Measurements from ENCODE around the gene NR3C2. TPM values are rescaled to one million over a fixed set of nuclear protein-coding genes. Genes with fewer than 3 reads are reported as not detected.

Gene NR3C2
- total and polyA plus RNA-seq, 10 of the 15 experiments (the other 5 are each of a cell fraction or from before 2014, with no cell fraction given): 0.05 to 0.11 (median 0.08) TPM; not detected in 4

DNA sequence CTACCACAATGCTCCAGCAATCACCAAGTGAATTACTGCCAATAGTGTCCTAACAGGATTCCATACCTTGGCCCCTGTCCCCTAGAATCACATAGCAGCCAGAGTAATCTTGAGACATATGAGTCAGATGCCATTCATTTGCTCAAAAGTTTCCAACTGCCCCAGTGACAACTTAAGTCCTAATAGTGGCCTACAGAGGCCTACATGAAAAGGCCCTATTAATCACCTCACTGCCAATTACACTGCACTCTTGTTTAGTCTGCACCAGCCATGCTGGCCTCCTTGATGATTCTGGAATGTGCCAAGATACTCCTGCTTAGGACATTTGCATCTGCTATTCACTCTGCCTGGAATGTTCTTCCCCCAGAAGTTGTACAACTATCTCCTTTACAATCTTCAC is 130.7 kb downstream of the NR3C2 start:
- FAIRE-seq: no peak
- in situ Hi-C loops (cut with MboI) (no loop called here), intact Hi-C loops (cut with micrococcal nuclease; ENCODE audit: unreplicated experiment) (no loop called here)
- no peaks in the 10 kb centered on the region for H3K36me3 ChIP-seq (ENCODE audit: control insufficient read depth in 2 of 2, insufficient read depth in 2 of 2, low read length in 1 of 2)
- ChIA-PET SMC1A (ENCODE audit: uncharacterized antibody, unreplicated experiment) (no interaction called here), POLR2A (no interaction called here), RAD21 (ENCODE audit: unreplicated experiment) (no interaction called here), CTCF (no interaction called here)
- H3K4me1 ChIP-seq (ENCODE audit: control insufficient read depth, insufficient read depth, low read length): no peaks in the 10 kb centered on the region
- ATAC-seq: no peak
- BruUV-seq (replicated peaks): no TSS peak
- no peaks in the 10 kb centered on the region for H3K79me2 ChIP-seq (ENCODE audit: control insufficient read depth, insufficient read depth, low read length)
- TF ChIP-seq, protein P1, sequence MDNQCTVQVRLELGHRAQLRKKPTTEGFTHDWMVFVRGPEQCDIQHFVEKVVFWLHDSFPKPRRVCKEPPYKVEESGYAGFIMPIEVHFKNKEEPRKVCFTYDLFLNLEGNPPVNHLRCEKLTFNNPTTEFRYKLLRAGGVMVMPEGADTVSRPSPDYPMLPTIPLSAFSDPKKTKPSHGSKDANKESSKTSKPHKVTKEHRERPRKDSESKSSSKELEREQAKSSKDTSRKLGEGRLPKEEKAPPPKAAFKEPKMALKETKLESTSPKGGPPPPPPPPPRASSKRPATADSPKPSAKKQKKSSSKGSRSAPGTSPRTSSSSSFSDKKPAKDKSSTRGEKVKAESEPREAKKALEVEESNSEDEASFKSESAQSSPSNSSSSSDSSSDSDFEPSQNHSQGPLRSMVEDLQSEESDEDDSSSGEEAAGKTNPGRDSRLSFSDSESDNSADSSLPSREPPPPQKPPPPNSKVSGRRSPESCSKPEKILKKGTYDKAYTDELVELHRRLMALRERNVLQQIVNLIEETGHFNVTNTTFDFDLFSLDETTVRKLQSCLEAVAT (IDR thresholded peaks at IDR 0.05): no peak
- TF ChIP-seq ZNF622 (IDR thresholded peaks at IDR 0.05): no peak
- TF ChIP-seq NR2C2 (IDR thresholded peaks at IDR 0.05; ENCODE audit: borderline replicate concordance, control insufficient read depth, insufficient read length, low read depth): no peak
- H3K27me3 ChIP-seq (replicated peaks in 1 of 2; ENCODE audit: control insufficient read depth in 2 of 2, insufficient read depth in 2 of 2, low read length in 1 of 2): no peaks in the 10 kb centered on the region
- H2AFZ ChIP-seq (ENCODE audit: control insufficient read depth, low read depth, low read length): no peak overlapping the region
- DNase-seq (ENCODE audit: low read depth, low spot score): no peak
- H3K9ac ChIP-seq (ENCODE audit: control insufficient read depth, insufficient read depth, low read length): no peak overlapping the region
- no peak overlapping the region for H3K27ac ChIP-seq (ENCODE audit: control insufficient read depth, insufficient read depth)
- H4K20me1 ChIP-seq (ENCODE audit: control insufficient read depth, insufficient read depth): no peaks in the 10 kb centered on the region
- no peak overlapping the region for H3K4me2 ChIP-seq (ENCODE audit: control insufficient read depth, insufficient read depth)
- no peaks in the 10 kb centered on the region for H3K9me3 ChIP-seq (replicated peaks; ENCODE audit: control insufficient read depth, insufficient read depth, low read length)
- H3K4me3 ChIP-seq: no peak overlapping the region

DNA sequence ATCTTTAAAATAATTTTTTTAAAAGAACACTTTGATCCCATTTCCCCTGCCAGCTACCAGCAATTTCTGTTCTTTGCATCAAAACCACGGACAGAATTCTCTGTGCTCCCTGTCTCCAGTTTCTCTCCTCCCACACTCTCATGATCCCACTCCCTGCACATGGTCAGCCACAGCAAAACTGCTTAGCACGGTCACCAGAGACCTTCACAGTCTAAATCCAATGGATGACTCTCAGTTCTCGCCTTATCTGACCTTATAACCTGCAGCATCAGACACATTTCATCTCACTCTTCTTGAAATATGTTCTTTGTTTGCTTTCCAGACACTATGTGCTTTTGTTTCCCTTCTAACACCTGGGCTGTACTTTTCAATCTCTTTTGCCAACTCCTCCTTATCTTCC is 131.5 kb downstream of the NR3C2 start:
- in situ Hi-C loops (cut with MboI) (no loop called here), intact Hi-C loops (cut with micrococcal nuclease; ENCODE audit: unreplicated experiment) (no loop called here)
- no peak overlapping the region for H3K27ac ChIP-seq (ENCODE audit: control insufficient read depth, insufficient read depth)
- BruUV-seq (replicated peaks): no TSS peak
- 15% methylated on average over 3 of the region's 3 CpGs for WGBS (ENCODE audit: insufficient coverage, insufficient replicate concordance, low lambda C conversion rate, missing lambda C conversion rate)
- H3K4me2 ChIP-seq (ENCODE audit: control insufficient read depth, insufficient read depth): no peak overlapping the region
- no peaks in the 10 kb centered on the region for H3K4me1 ChIP-seq (ENCODE audit: control insufficient read depth, insufficient read depth, low read length)
- no peaks in the 10 kb centered on the region for H3K9me3 ChIP-seq (replicated peaks; ENCODE audit: control insufficient read depth, insufficient read depth, low read length)
- H3K36me3 ChIP-seq (ENCODE audit: control insufficient read depth in 2 of 2, insufficient read depth in 2 of 2, low read length in 1 of 2): no peaks in the 10 kb centered on the region
- no peaks in the 10 kb centered on the region for H3K27me3 ChIP-seq (replicated peaks in 1 of 2; ENCODE audit: control insufficient read depth in 2 of 2, insufficient read depth in 2 of 2, low read length in 1 of 2)
- ChIA-PET RAD21 (ENCODE audit: unreplicated experiment) (no interaction called here), SMC1A (ENCODE audit: uncharacterized antibody, unreplicated experiment) (no interaction called here), CTCF (no interaction called here), POLR2A (no interaction called here)
- no peak overlapping the region for H3K9ac ChIP-seq (ENCODE audit: control insufficient read depth, insufficient read depth, low read length)
- DNase-seq (ENCODE audit: low read depth, low spot score) (no peak), FAIRE-seq (no peak), ATAC-seq (no peak)
- no peaks in the 10 kb centered on the region for H3K79me2 ChIP-seq (ENCODE audit: control insufficient read depth, insufficient read depth, low read length)
- no peaks in the 10 kb centered on the region for H4K20me1 ChIP-seq (ENCODE audit: control insufficient read depth, insufficient read depth)
- H2AFZ ChIP-seq (ENCODE audit: control insufficient read depth, low read depth, low read length): no peak overlapping the region
- no peak overlapping the region for H3K4me3 ChIP-seq
- TF ChIP-seq RFX5 (IDR thresholded peaks at IDR 0.05; ENCODE audit: low read depth, low read length) (no peak), NR2C1 (IDR thresholded peaks at IDR 0.05) (no peak), POLR2A (IDR thresholded peaks at IDR 0.05; ENCODE audit: low read depth, low read length) (no peak), HDGF (IDR thresholded peaks at IDR 0.05) (no peak), RAD21 (IDR thresholded peaks at IDR 0.05; ENCODE audit: insufficient read depth, low read depth, low read length) (no peak), PAX5 (IDR thresholded peaks at IDR 0.05; ENCODE audit: borderline replicate concordance, low read depth, low read length) (no peak), CEBPB (IDR thresholded peaks at IDR 0.05; ENCODE audit: borderline replicate concordance in 1 of 2, low read depth in 2 of 2, low read length in 2 of 2) (no peak), IKZF1 (conservative IDR thresholded peaks at IDR 0.05) (no peak), CBFB (IDR thresholded peaks at IDR 0.05; ENCODE audit: low read depth) (no peak), IRF4 (IDR thresholded peaks at IDR 0.05; ENCODE audit: low read depth, low read length) (no peak), DPF2 (IDR thresholded peaks at IDR 0.05) (no peak), ZNF207 (IDR thresholded peaks at IDR 0.05; ENCODE audit: borderline replicate concordance) (no peak)
- TF ChIP-seq, protein P2, sequence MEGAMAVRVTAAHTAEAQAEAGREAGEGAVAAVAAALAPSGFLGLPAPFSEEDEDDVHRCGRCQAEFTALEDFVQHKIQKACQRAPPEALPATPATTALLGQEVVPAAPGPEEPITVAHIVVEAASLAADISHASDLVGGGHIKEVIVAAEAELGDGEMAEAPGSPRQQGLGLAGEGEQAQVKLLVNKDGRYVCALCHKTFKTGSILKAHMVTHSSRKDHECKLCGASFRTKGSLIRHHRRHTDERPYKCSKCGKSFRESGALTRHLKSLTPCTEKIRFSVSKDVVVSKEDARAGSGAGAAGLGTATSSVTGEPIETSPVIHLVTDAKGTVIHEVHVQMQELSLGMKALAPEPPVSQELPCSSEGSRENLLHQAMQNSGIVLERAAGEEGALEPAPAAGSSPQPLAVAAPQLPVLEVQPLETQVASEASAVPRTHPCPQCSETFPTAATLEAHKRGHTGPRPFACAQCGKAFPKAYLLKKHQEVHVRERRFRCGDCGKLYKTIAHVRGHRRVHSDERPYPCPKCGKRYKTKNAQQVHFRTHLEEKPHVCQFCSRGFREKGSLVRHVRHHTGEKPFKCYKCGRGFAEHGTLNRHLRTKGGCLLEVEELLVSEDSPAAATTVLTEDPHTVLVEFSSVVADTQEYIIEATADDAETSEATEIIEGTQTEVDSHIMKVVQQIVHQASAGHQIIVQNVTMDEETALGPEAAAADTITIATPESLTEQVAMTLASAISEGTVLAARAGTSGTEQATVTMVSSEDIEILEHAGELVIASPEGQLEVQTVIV (IDR thresholded peaks at IDR 0.05; ENCODE audit: borderline replicate concordance, partially characterized antibody): no peak
- TF ChIP-seq, protein P3, sequence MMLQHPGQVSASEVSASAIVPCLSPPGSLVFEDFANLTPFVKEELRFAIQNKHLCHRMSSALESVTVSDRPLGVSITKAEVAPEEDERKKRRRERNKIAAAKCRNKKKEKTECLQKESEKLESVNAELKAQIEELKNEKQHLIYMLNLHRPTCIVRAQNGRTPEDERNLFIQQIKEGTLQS (IDR thresholded peaks at IDR 0.05; ENCODE audit: borderline replicate concordance, extremely low read depth, low read depth, low read length): no peak
